Endothelial cell (in vitro differentiated cells): ENCODE results near the gene MAP1A. TPM values are rescaled to one million over a fixed set of nuclear protein-coding genes. Genes with fewer than 3 reads are reported as not detected.

Experiments used
- DNase-seq: peaks from one replicate; pipeline ENCODE4 v3.0.0; 2021; ENCODE audit warnings: low spot score
- H3K27ac Mint-ChIP-seq: one replicate; pipeline ENCODE4 v1.8.0; 2021; ENCODE audit warnings: mixed read lengths, inconsistent platforms; ENCODE audit not compliant: unreplicated experiment
- H3K27me3 Mint-ChIP-seq: one replicate; pipeline ENCODE4 v1.8.0; 2021; ENCODE audit warnings: mild to moderate bottlenecking, moderate library complexity, mixed read lengths, inconsistent platforms; ENCODE audit not compliant: unreplicated experiment
- H3K36me3 Mint-ChIP-seq: one replicate; pipeline ENCODE4 v1.8.0; 2021; ENCODE audit warnings: mild to moderate bottlenecking, low read depth, mixed read lengths, inconsistent platforms; ENCODE audit not compliant: unreplicated experiment
- H3K4me1 Mint-ChIP-seq: one replicate; pipeline ENCODE4 v1.8.0; 2021; ENCODE audit warnings: mild to moderate bottlenecking, mixed read lengths, inconsistent platforms; ENCODE audit not compliant: unreplicated experiment
- H3K4me3 Mint-ChIP-seq: one replicate; pipeline ENCODE4 v1.8.0; 2021; ENCODE audit warnings: mild to moderate bottlenecking, mixed read lengths, inconsistent platforms; ENCODE audit not compliant: unreplicated experiment
- H3K9me3 Mint-ChIP-seq: one replicate; pipeline ENCODE4 v1.8.0; 2021; ENCODE audit warnings: mixed read lengths, inconsistent platforms; ENCODE audit not compliant: unreplicated experiment
- CTCF ChIP-seq: fragments of 200-600 bp; sonication (generic); IDR thresholded peaks from one replicate; pipeline ENCODE4 v1.5.0; 2021; ENCODE audit warnings: antibody characterized with exemption; ENCODE audit not compliant: unreplicated experiment
- total RNA-seq: library from RNA; stranded (reverse); fragmentation: NEBNext Ultra II Directional; extraction: Animal tissue kit (Norgen Biotek cat#: 25700); gene quantifications from one replicate; pipeline ENCODE4 v1.2.1, GENCODE V29; 2021; ENCODE audit not compliant: unreplicated experiment

The MAP1A gene
- total RNA-seq, 1 donor from 2014 or later, result 1.8 TPM

GRCh38 chr15:43534897-43535296 lies 17.5 kb downstream of the MAP1A start:
- Mint-ChIP-seq H3K36me3 (peaks cover 4% of the 10 kb centered on the region), H3K27ac (no peak overlapping the region), H3K4me1 (no peaks in the 10 kb centered on the region), H3K4me3 (no peak overlapping the region), H3K27me3 (peaks cover 4% of the 10 kb centered on the region), H3K9me3 (no peaks in the 10 kb centered on the region)
- TF ChIP-seq CTCF, result no peak
- no peak for DNase-seq

DNA sequence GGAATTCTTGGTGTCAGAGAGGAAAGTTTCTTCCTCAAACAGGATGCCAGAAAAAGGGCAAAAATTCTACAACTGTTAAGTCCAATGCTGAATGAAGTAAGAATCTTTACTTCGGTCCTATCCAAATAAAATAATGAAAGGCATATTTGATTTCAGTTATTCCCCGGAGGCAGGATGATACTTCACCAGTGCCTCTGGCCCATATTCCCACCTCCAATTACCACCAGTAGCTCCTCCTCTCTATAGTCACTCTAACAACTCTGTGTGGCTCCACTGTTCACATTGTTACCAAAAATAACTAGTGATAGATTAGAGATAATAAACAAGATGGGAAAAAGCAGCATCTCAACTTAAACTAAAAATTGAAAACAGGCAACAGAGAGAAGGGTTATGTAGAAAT lies 20.7 kb downstream of the MAP1A start:
- H3K4me1 Mint-ChIP-seq, result no peaks in the 10 kb centered on the region
- peaks cover 4% of the 10 kb centered on the region for H3K36me3 Mint-ChIP-seq
- no peak overlapping the region for H3K27ac Mint-ChIP-seq
- no peak overlapping the region for H3K4me3 Mint-ChIP-seq
- TF ChIP-seq CTCF, result no peak
- H3K9me3 Mint-ChIP-seq, result no peaks in the 10 kb centered on the region
- H3K27me3 Mint-ChIP-seq, result peaks cover 1% of the 10 kb centered on the region
- no peak for DNase-seq

DNA sequence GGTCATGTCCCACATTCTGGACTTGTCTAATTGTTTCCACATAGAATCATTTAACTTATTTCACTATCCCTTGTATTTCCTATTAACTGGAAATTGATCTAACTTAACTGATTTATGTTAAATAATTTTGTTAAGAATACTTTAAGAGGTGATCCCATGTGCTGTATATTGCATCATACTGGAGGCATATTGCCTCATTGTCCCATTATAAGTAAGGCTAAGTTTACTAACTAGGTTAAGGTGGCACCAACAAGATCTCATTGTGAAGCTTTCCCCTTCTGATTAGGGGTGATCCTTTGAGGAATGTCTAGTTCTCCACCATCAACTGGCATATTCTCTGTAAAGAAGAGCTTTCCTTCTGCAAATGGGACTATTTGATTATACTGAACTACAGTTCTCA lies 24.4 kb downstream of the MAP1A start:
- Mint-ChIP-seq H3K4me1 (no peaks in the 10 kb centered on the region), H3K27me3 (no peaks in the 10 kb centered on the region), H3K36me3 (no peaks in the 10 kb centered on the region), H3K4me3 (no peak overlapping the region), H3K9me3 (no peaks in the 10 kb centered on the region), H3K27ac (no peak overlapping the region)
- no peak for DNase-seq
- no peak for TF ChIP-seq CTCF

- no peak for DNase-seq
- H3K27me3 Mint-ChIP-seq, result no peaks in the 10 kb centered on the region
- no peaks in the 10 kb centered on the region for H3K4me1 Mint-ChIP-seq
- H3K9me3 Mint-ChIP-seq, result no peaks in the 10 kb centered on the region
- H3K4me3 Mint-ChIP-seq, result no peak overlapping the region
- H3K36me3 Mint-ChIP-seq, result peaks cover 7% of the 10 kb centered on the region
- no peak for TF ChIP-seq CTCF
- no peak overlapping the region for H3K27ac Mint-ChIP-seq
Observed at GRCh38 chr15:43544266-43544665, 26.9 kb downstream of the MAP1A start.

DNA sequence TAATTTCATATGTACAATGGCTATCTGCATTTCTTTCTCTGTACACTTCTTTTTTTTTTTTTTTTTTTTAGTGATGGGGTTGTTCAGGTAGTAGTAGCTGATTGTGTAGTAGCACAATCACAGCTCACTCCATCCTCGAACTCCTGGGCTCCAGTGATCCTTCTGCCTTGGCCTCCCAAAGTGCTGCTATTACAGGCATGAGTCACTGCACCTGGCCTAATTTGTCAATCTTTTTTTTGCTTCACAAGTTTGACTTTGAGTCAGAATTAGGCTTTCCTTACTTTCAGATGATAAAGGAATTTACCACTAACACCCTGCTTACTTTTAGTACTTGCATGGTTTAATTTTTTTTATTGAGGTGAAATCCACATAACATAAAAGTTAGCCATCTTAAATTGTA lies 28.0 kb downstream of the MAP1A start:
- Mint-ChIP-seq H3K36me3 (peaks cover 7% of the 10 kb centered on the region), H3K9me3 (no peaks in the 10 kb centered on the region), H3K4me1 (no peaks in the 10 kb centered on the region), H3K27ac (no peak overlapping the region), H3K27me3 (no peaks in the 10 kb centered on the region), H3K4me3 (no peak overlapping the region)
- TF ChIP-seq CTCF, result no peak
- DNase-seq, result no peak
